ENCODE results near the gene PPP1R36. TPM values are rescaled to one million over a fixed set of nuclear protein-coding genes. Genes with fewer than 3 reads are reported as not detected.
A peak's percentile ranks its signal among the peaks of the same experiment; 100 is the strongest.
"Not testable (repeated sequence)": the region's sequence is repeated elsewhere in the genome, so short reads cannot be mapped to it uniquely, and the experiment has no call there.

Gene PPP1R36
- total RNA-seq, 6 experiments from 2014 or later, result 0.20 to 0.81 (median 0.27) TPM

- no peak for TF ChIP-seq CTCF (IDR thresholded peaks at IDR 0.05)
- Mint-ChIP-seq H3K27me3 (ENCODE audit: insufficient read depth) (no peaks in the 10 kb centered on the region), H3K9me3 (no peaks in the 10 kb centered on the region), H3K4me1 (ENCODE audit: low read depth) (peaks cover 62% of the 10 kb centered on the region), H3K36me3 (ENCODE audit: low read depth) (no peaks in the 10 kb centered on the region), H3K27ac (no peak overlapping the region), H3K4me3 (no peak overlapping the region)
- no peak for DNase-seq
These were observed 36.5 kb upstream of the PPP1R36 start for GRCh38 chr14:64513271-64513670.

- Mint-ChIP-seq H3K4me3 (no peak overlapping the region), H3K27me3 (ENCODE audit: insufficient read depth) (no peaks in the 10 kb centered on the region), H3K27ac (0 out of 2 replicates have a peak overlapping the region, but pooled peaks have one; percentile 29), H3K9me3 (no peaks in the 10 kb centered on the region), H3K36me3 (ENCODE audit: low read depth) (no peaks in the 10 kb centered on the region), H3K4me1 (ENCODE audit: low read depth) (peaks cover 44% of the 10 kb centered on the region)
- TF ChIP-seq CTCF (IDR thresholded peaks at IDR 0.05), result no peak
- no peak for DNase-seq
These were observed 34.7 kb upstream of the PPP1R36 start for GRCh38 chr14:64515053-64515452.

GRCh38 chr14:64516969-64517368, 32.8 kb upstream of the PPP1R36 start:
- Mint-ChIP-seq H3K27ac (no peak overlapping the region), H3K9me3 (no peaks in the 10 kb centered on the region), H3K27me3 (ENCODE audit: insufficient read depth) (no peaks in the 10 kb centered on the region), H3K4me1 (ENCODE audit: low read depth) (peaks cover 40% of the 10 kb centered on the region), H3K36me3 (ENCODE audit: low read depth) (no peaks in the 10 kb centered on the region), H3K4me3 (no peak overlapping the region)
- no peak for DNase-seq
- no peak for TF ChIP-seq CTCF (IDR thresholded peaks at IDR 0.05)

- DNase-seq; H3K9me3 Mint-ChIP-seq; H3K4me3 Mint-ChIP-seq; H3K36me3 Mint-ChIP-seq (ENCODE audit: low read depth); H3K27me3 Mint-ChIP-seq (ENCODE audit: insufficient read depth); H3K27ac Mint-ChIP-seq: not testable (repeated sequence)
- peaks cover 40% of the 10 kb centered on the region for H3K4me1 Mint-ChIP-seq (ENCODE audit: low read depth)
These were observed 32.1 kb upstream of the PPP1R36 start for GRCh38 chr14:64517667-64518066.

GRCh38 chr14:64518229-64518628, 31.5 kb upstream of the PPP1R36 start:
- TF ChIP-seq CTCF (IDR thresholded peaks at IDR 0.05), result no peak
- H3K9me3 Mint-ChIP-seq, result no peaks in the 10 kb centered on the region

GRCh38 chr14:64520699-64521098, 29.1 kb upstream of the PPP1R36 start:
- Mint-ChIP-seq H3K4me1 (ENCODE audit: low read depth) (peaks cover 29% of the 10 kb centered on the region), H3K36me3 (ENCODE audit: low read depth) (peaks cover 8% of the 10 kb centered on the region), H3K9me3 (no peaks in the 10 kb centered on the region), H3K27ac (peak overlapping the region; percentile 29; the same call in 1 of the 2 replicates), H3K4me3 (no peak overlapping the region), H3K27me3 (ENCODE audit: insufficient read depth) (no peaks in the 10 kb centered on the region; the same call in 1 of the 2 replicates)
- no peak for TF ChIP-seq CTCF (IDR thresholded peaks at IDR 0.05)
- no peak for DNase-seq

More at GRCh38 chr14:64518229-64518628, 31.5 kb upstream of the PPP1R36 start:
- Mint-ChIP-seq H3K27me3 (ENCODE audit: insufficient read depth) (no peaks in the 10 kb centered on the region), H3K27ac (no peak overlapping the region), H3K36me3 (ENCODE audit: low read depth) (no peaks in the 10 kb centered on the region), H3K4me3 (no peak overlapping the region), H3K4me1 (ENCODE audit: low read depth) (peaks cover 40% of the 10 kb centered on the region)
- DNase-seq, result no peak

Data from HFFc6 (cell line).